ENCODE data around the gene PODNL1.

The PODNL1 gene

GRCh38 chr19:13892870-13893269 is 45.3 kb downstream of the PODNL1 start:
- no peak for DNase-seq (ENCODE audit: low read depth in 2 of 2)

GRCh38 chr19:13890136-13890535 is 48.1 kb downstream of the PODNL1 start:
- DNase-seq (ENCODE audit: low read depth in 2 of 2) = no peak

- no peak for DNase-seq (ENCODE audit: low read depth in 2 of 2)
These were observed 49.9 kb downstream of the PODNL1 start for GRCh38 chr19:13888281-13888680.

GRCh38 chr19:13887517-13887916 is 50.7 kb downstream of the PODNL1 start:
- DNase-seq (ENCODE audit: low read depth in 2 of 2) = no peak

- DNase-seq (ENCODE audit: low read depth in 2 of 2) = no peak
These were observed 51.2 kb downstream of the PODNL1 start for GRCh38 chr19:13887018-13887436.

- DNase-seq (ENCODE audit: low read depth in 2 of 2) = no peak
These were observed 52.3 kb downstream of the PODNL1 start for GRCh38 chr19:13885826-13886365.

- no peak for DNase-seq (ENCODE audit: low read depth in 2 of 2)
These were observed 53.3 kb downstream of the PODNL1 start for GRCh38 chr19:13884726-13885591.

- DNase-seq (ENCODE audit: low read depth in 2 of 2) = no peak
These were observed 54.6 kb downstream of the PODNL1 start for GRCh38 chr19:13883516-13884064.

GRCh38 chr19:13882836-13883235 is 55.4 kb downstream of the PODNL1 start:
- DNase-seq (ENCODE audit: low read depth in 2 of 2) = no peak

GRCh38 chr19:13882419-13882795 is 55.8 kb downstream of the PODNL1 start:
- DNase-seq (ENCODE audit: low read depth in 2 of 2) = no peak

GRCh38 chr19:13881692-13882418 is 56.4 kb downstream of the PODNL1 start:
- no peak for DNase-seq (ENCODE audit: low read depth in 2 of 2)

GRCh38 chr19:13881251-13881691 is 56.9 kb downstream of the PODNL1 start:
- no peak for DNase-seq (ENCODE audit: low read depth in 2 of 2)
